ENCODE results near the gene ARHGAP24.

- TF ChIP-seq CTCF (IDR thresholded peaks at IDR 0.05) (no peak), POLR2A (IDR thresholded peaks at IDR 0.05) (no peak)
Measured at GRCh38 chr4:85940151-85940550, 465.2 kb downstream of the ARHGAP24 start.
